HFFc6 (cell line): Measurements from ENCODE around the gene MYO18B. TPM values are rescaled to one million over a fixed set of nuclear protein-coding genes. Genes with fewer than 3 reads are reported as not detected.

Experiments
- DNase-seq: peaks from one replicate; pipeline ENCODE4 v3.0.0-alpha.2; 2018
- H3K27ac Mint-ChIP-seq: 2 replicates; pipeline ENCODE4 v1.8.0; 2020; ENCODE audit warnings: mild to moderate bottlenecking, mixed read lengths
- H3K27me3 Mint-ChIP-seq: 2 replicates; pipeline ENCODE4 v1.8.0; 2021; ENCODE audit warnings: mild to moderate bottlenecking, moderate library complexity, mixed read lengths; ENCODE audit not compliant: insufficient read depth
- H3K36me3 Mint-ChIP-seq: 2 replicates; pipeline ENCODE4 v1.8.0; 2021; ENCODE audit warnings: low read depth, mixed read lengths
- H3K4me1 Mint-ChIP-seq: 2 replicates; pipeline ENCODE4 v1.8.0; 2020; ENCODE audit warnings: low read depth, mixed read lengths
- H3K4me3 Mint-ChIP-seq: 2 replicates; pipeline ENCODE4 v1.8.0; 2020; ENCODE audit warnings: mild to moderate bottlenecking, moderate library complexity, mixed read lengths
- H3K9me3 Mint-ChIP-seq: 2 replicates; pipeline ENCODE4 v1.8.0; 2020; ENCODE audit warnings: mild to moderate bottlenecking, mixed read lengths
- total RNA-seq, 6 experiments: library from RNA; stranded (reverse); fragmentation: NEBNext Ultra II Directional; extraction: Animal tissue kit (Norgen Biotek cat#: 25700); gene quantifications; 2 replicates in 1 of 6; 3 replicates in 5 of 6; pipeline ENCODE4 v1.2.3, GENCODE V29; 2021
- TF ChIP-seq, protein P1 (sequence below): fragments of 200-600 bp; sonication (generic); IDR thresholded peaks from 2 replicates; pipeline ENCODE4 v1.5.0; 2021; ENCODE audit warnings: antibody characterized with exemption, mild to moderate bottlenecking

Gene MYO18B
- total RNA-seq, 6 experiments from 2014 or later = 0.02 TPM; not detected in 5

DNA sequence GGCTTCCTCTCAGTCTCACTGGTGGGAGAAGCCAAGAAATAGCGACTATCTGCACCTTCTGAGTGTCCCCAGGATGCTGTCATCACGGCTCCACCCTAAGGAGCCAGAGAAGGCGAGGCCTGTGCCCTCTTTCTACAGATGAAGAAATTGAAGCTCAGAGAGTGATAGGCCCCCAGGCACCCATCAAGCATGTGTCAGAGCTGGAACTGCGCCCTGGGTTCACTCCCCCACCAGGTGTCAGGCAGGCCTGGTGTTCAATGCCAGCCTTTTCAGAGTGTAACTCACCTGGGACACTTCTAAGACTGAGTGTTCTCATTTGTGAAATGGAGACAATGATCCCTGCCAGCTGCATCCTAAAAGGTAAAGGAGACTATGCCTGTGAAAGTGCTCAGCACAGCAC is 299.9 kb downstream of the MYO18B start:
- peaks cover 59% of the 10 kb centered on the region for H3K9me3 Mint-ChIP-seq
- DNase-seq = no peak
- TF ChIP-seq, protein P1, sequence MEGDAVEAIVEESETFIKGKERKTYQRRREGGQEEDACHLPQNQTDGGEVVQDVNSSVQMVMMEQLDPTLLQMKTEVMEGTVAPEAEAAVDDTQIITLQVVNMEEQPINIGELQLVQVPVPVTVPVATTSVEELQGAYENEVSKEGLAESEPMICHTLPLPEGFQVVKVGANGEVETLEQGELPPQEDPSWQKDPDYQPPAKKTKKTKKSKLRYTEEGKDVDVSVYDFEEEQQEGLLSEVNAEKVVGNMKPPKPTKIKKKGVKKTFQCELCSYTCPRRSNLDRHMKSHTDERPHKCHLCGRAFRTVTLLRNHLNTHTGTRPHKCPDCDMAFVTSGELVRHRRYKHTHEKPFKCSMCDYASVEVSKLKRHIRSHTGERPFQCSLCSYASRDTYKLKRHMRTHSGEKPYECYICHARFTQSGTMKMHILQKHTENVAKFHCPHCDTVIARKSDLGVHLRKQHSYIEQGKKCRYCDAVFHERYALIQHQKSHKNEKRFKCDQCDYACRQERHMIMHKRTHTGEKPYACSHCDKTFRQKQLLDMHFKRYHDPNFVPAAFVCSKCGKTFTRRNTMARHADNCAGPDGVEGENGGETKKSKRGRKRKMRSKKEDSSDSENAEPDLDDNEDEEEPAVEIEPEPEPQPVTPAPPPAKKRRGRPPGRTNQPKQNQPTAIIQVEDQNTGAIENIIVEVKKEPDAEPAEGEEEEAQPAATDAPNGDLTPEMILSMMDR = no peak
- no peak overlapping the region for H3K27ac Mint-ChIP-seq
- H3K4me1 Mint-ChIP-seq = no peaks in the 10 kb centered on the region
- H3K4me3 Mint-ChIP-seq = no peak overlapping the region
- H3K27me3 Mint-ChIP-seq = no peaks in the 10 kb centered on the region
- H3K36me3 Mint-ChIP-seq = peaks cover 3% of the 10 kb centered on the region; the same call in 1 of the 2 replicates

DNA sequence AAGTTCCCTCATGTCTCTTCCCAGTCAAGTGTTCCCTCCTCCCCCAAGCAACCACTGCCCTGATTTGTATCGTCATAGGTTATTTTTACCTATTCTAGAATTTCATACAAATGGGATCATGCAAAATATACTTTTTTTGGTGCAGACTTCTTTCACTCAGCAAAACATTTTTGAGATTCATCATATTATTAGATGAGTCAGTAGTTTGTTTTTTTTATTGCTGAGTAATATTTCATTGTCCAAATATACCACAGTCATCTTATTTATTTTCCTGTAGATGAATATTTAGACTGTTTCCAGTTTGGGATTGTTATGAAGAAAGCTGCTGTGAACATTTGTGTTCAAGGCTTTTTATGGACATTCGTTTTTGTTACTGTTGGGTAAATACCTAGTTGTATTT is 301.0 kb downstream of the MYO18B start:
- DNase-seq = no peak
- Mint-ChIP-seq H3K36me3 (peaks cover 3% of the 10 kb centered on the region; the same call in 1 of the 2 replicates), H3K9me3 (peaks cover 57% of the 10 kb centered on the region)

GRCh38 chr22:26045051-26045450 is 303.1 kb downstream of the MYO18B start:
- no peaks in the 10 kb centered on the region; the same call in 1 of the 2 replicates for H3K27me3 Mint-ChIP-seq

More for the DNA sequence above, 301.0 kb downstream of the MYO18B start:
- TF ChIP-seq, protein P1 = no peak
- H3K27me3 Mint-ChIP-seq = no peaks in the 10 kb centered on the region
- no peak overlapping the region for H3K27ac Mint-ChIP-seq
- H3K4me3 Mint-ChIP-seq = no peak overlapping the region
- no peaks in the 10 kb centered on the region for H3K4me1 Mint-ChIP-seq

GRCh38 chr22:26045860-26046259 is 303.9 kb downstream of the MYO18B start:
- no peak overlapping the region for H3K27ac Mint-ChIP-seq
- H3K4me1 Mint-ChIP-seq = no peaks in the 10 kb centered on the region
- H3K9me3 Mint-ChIP-seq = peaks cover 66% of the 10 kb centered on the region
- TF ChIP-seq, protein P1 = no peak
- no peaks in the 10 kb centered on the region; the same call in 1 of the 2 replicates for H3K27me3 Mint-ChIP-seq
- no peak for DNase-seq
- H3K4me3 Mint-ChIP-seq = no peak overlapping the region
- peaks cover 7% of the 10 kb centered on the region; the same call in 1 of the 2 replicates for H3K36me3 Mint-ChIP-seq

More at GRCh38 chr22:26045051-26045450, 303.1 kb downstream of the MYO18B start:
- Mint-ChIP-seq H3K27ac (no peak overlapping the region), H3K4me1 (no peaks in the 10 kb centered on the region), H3K36me3 (peaks cover 3% of the 10 kb centered on the region; the same call in 1 of the 2 replicates), H3K9me3 (peaks cover 66% of the 10 kb centered on the region), H3K4me3 (no peak overlapping the region)
- TF ChIP-seq, protein P1 = no peak
- DNase-seq = no peak

GRCh38 chr22:26047516-26047915 is 305.5 kb downstream of the MYO18B start:
- H3K27me3 Mint-ChIP-seq = no peaks in the 10 kb centered on the region; the same call in 1 of the 2 replicates

More at GRCh38 chr22:26047516-26047915, 305.5 kb downstream of the MYO18B start:
- TF ChIP-seq, protein P1 = no peak
- Mint-ChIP-seq H3K4me1 (no peaks in the 10 kb centered on the region), H3K36me3 (peaks cover 8% of the 10 kb centered on the region; the same call in 1 of the 2 replicates), H3K27ac (no peak overlapping the region), H3K9me3 (peaks cover 75% of the 10 kb centered on the region), H3K4me3 (no peak overlapping the region)
- no peak for DNase-seq
